Cardiac fibroblast (primary cell): ENCODE data around the gene TSSK6.

Source experiments
- DNase-seq, 2 donors: peaks; one replicate each; pipeline versions ENCODE4 v3.0.0 to v3.0.0-alpha.2; 2010; ENCODE audit warnings: low read depth in 2 of 2
- H3K4me3 ChIP-seq, 2 donors: replicated peaks in 1 of 2; 1 replicate in 1 of 2; 2 replicates in 1 of 2; pipeline ENCODE4 v1.5.1; 2011; ENCODE audit warnings: low read depth in 2 of 2, low read length in 2 of 2, mild to moderate bottlenecking in 2 of 2, moderate library complexity in 1 of 2
- TF ChIP-seq, protein P1 (sequence below): IDR thresholded peaks from one replicate; pipeline ENCODE4 v1.5.1; 2011; ENCODE audit warnings: low read depth, mild to moderate bottlenecking, low read length, inconsistent platforms

The TSSK6 gene

DNA sequence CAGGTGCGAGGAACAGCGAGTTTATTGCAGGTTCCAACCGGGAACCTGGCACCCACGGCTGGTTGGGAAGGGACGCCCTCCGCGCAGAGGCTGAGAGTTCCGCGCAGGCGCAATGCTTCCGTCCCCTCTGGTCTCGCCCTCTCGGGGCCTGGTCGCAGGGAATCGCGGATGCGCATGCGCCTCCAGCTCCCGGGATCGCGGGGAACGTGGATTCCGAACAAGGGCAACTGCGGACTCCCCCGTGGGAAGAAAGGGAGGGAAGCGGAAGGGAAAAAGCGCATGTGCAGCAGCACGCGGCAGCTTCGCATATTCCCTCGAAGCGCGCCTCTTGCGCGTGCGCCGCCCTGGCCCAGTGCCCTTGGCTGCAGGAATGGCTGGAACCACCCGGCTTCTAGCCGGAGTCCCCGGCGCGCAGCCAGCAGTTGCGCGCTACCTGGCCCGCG lies 1.1 kb downstream of the TSSK6 start:
- TF ChIP-seq, protein P1, sequence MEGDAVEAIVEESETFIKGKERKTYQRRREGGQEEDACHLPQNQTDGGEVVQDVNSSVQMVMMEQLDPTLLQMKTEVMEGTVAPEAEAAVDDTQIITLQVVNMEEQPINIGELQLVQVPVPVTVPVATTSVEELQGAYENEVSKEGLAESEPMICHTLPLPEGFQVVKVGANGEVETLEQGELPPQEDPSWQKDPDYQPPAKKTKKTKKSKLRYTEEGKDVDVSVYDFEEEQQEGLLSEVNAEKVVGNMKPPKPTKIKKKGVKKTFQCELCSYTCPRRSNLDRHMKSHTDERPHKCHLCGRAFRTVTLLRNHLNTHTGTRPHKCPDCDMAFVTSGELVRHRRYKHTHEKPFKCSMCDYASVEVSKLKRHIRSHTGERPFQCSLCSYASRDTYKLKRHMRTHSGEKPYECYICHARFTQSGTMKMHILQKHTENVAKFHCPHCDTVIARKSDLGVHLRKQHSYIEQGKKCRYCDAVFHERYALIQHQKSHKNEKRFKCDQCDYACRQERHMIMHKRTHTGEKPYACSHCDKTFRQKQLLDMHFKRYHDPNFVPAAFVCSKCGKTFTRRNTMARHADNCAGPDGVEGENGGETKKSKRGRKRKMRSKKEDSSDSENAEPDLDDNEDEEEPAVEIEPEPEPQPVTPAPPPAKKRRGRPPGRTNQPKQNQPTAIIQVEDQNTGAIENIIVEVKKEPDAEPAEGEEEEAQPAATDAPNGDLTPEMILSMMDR = no peak
- peak overlapping the region; percentile 3 to 15 for H3K4me3 ChIP-seq
- peak; percentile 61 to 79 for DNase-seq

- TF ChIP-seq, protein P1 = no peak
- no peak for DNase-seq
- no peak overlapping the region for H3K4me3 ChIP-seq
Measured at GRCh38 chr19:19513682-19514081, 1.7 kb downstream of the TSSK6 start.

- H3K4me3 ChIP-seq = no peak overlapping the region
- TF ChIP-seq, protein P1 = no peak
- peak in 1 of 2 donors; percentile 18 for DNase-seq
Measured at GRCh38 chr19:19510432-19510831, 4.9 kb downstream of the TSSK6 start.

GRCh38 chr19:19508217-19508616 lies 7.1 kb downstream of the TSSK6 start:
- no peak overlapping the region for H3K4me3 ChIP-seq
- no peak for DNase-seq
- TF ChIP-seq, protein P1 = no peak

GRCh38 chr19:19507354-19507753 lies 8.0 kb downstream of the TSSK6 start:
- DNase-seq = no peak
- TF ChIP-seq, protein P1 = no peak
- no peak overlapping the region for H3K4me3 ChIP-seq

DNA sequence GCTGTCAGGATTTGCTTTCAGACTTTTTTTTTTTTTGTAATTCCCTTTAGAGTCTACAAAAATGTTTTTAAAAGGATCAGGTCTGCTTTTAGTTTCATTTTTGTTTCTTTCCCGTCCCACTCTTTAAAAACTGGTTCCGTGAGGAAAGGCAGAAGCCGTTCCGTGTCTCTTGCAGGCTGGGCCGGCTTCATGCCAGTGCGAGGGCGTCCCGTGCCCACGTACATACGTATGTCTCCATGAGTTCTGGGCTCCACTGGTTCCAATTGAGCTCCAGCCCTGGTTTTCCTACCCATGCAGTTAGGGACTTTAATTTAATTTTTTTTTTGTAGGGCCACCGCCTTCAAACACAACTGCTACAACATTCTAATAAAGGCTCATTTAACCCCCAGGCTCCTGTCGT lies 8.8 kb downstream of the TSSK6 start:
- DNase-seq = no peak
- no peak overlapping the region for H3K4me3 ChIP-seq
- TF ChIP-seq, protein P1 = no peak

GRCh38 chr19:19505669-19506326 lies 9.6 kb downstream of the TSSK6 start:
- H3K4me3 ChIP-seq = no peak overlapping the region
- TF ChIP-seq, protein P1 = no peak
- DNase-seq = no peak
